ENCODE measurements around the gene ASNSD1. TPM values are rescaled to one million over a fixed set of nuclear protein-coding genes. Genes with fewer than 3 reads are reported as not detected.

The ASNSD1 gene
- total and polyA plus RNA-seq, 2 experiments from 2014 or later = 38.4 to 49.7 TPM

- H3K4me1 ChIP-seq (ENCODE audit: insufficient read depth) = peaks cover 8% of the 10 kb centered on the region
- no peaks in the 10 kb centered on the region for H3F3A ChIP-seq (replicated peaks; ENCODE audit: low read depth)
- H3K9me2 ChIP-seq (ENCODE audit: insufficient read depth) = no peaks in the 10 kb centered on the region
- H3K79me2 ChIP-seq (replicated peaks; ENCODE audit: insufficient read depth) = no peaks in the 10 kb centered on the region
- Mint-ChIP-seq H3K27ac (no peak overlapping the region), H3K4me3 (no peak overlapping the region), H3K36me3 (ENCODE audit: low read depth) (no peaks in the 10 kb centered on the region), H3K4me1 (peaks cover 7% of the 10 kb centered on the region), H3K27me3 (ENCODE audit: insufficient read depth, low read depth, poor library complexity) (peaks cover 3% of the 10 kb centered on the region), H3K9me3 (no peaks in the 10 kb centered on the region)
- H3K4me2 ChIP-seq = no peak overlapping the region
- H3K4me3 ChIP-seq = no peak overlapping the region
- no peak overlapping the region for H3K27ac ChIP-seq (ENCODE audit: low read depth)
- no peaks in the 10 kb centered on the region for H4K20me1 ChIP-seq (replicated peaks; ENCODE audit: insufficient read depth)
- TF ChIP-seq EZH2 (IDR thresholded peaks at IDR 0.05; ENCODE audit: low read depth, unreplicated experiment) (no peak), CREB1 (CRISPR knock-in tag; IDR thresholded peaks at IDR 0.05; ENCODE audit: low read depth) (no peak), ETS1 (IDR thresholded peaks at IDR 0.05) (no peak), POLR2AphosphoS5 (IDR thresholded peaks at IDR 0.05; ENCODE audit: low read depth) (no peak), JUNB (IDR thresholded peaks at IDR 0.05; ENCODE audit: unreplicated experiment) (no peak), STAT1 (IDR thresholded peaks at IDR 0.05; ENCODE audit: unreplicated experiment) (no peak), NANOG (IDR thresholded peaks at IDR 0.05; ENCODE audit: borderline replicate concordance) (no peak), REST (IDR thresholded peaks at IDR 0.05; ENCODE audit: unreplicated experiment) (no peak), ZNF462 (CRISPR knock-in tag; IDR thresholded peaks at IDR 0.05) (no peak), ZNF331 (CRISPR knock-in tag; IDR thresholded peaks at IDR 0.05; ENCODE audit: low read depth) (no peak), CTCF (conservative IDR thresholded peaks at IDR 0.05; ENCODE audit: low read depth in 2 of 2) (no peak), ZNF114 (CRISPR knock-in tag; IDR thresholded peaks at IDR 0.05) (no peak), EZH2phosphoT487 (IDR thresholded peaks at IDR 0.05; ENCODE audit: unreplicated experiment) (no peak)
- ATAC-seq (no peak), DNase-seq (ENCODE audit: low spot score) (no peak)
- H2AFZ ChIP-seq = peak overlapping the region; percentile 8
- no peaks in the 10 kb centered on the region for H3K27me3 ChIP-seq (ENCODE audit: insufficient read depth)
- no peaks in the 10 kb centered on the region for H3K36me3 ChIP-seq (ENCODE audit: insufficient read depth)
Measured at GRCh38 chr2:189629531-189630453, 31.5 kb upstream of the ASNSD1 start.

Measured in GM23338 (cell line).